SK-N-MC (cell line): ENCODE results near the gene HIP1.

Experiments
- EZH2 ChIP-seq: fragments of 200-600 bp; sonication (generic); IDR thresholded peaks from one replicate; pipeline ENCODE4 v1.6.1; 2017; ENCODE audit warnings: antibody characterized with exemption
- POLR2AphosphoS5 ChIP-seq: IDR thresholded peaks from 2 replicates; pipeline ENCODE4 v1.6.1; 2012; ENCODE audit warnings: mild to moderate bottlenecking, low read depth, low read length, borderline replicate concordance

GRCh38 chr7:75626954-75627353 lies 111.8 kb downstream of the HIP1 start:
- TF ChIP-seq POLR2AphosphoS5, result no peak
- no peak for TF ChIP-seq EZH2
